DMS153 treated with DMSO at 0.1 percent for 48 hours (cell line): Measurements from ENCODE around the gene MAN1C1.
"Not testable (repeated sequence)": the region's sequence is repeated elsewhere in the genome, so short reads cannot be mapped to it uniquely, and the experiment has no call there.

Source experiments
- DNase-seq: peaks from one replicate; lab custom pipeline; 2025; ENCODE audit not compliant: unreplicated experiment; lab: John Stamatoyannopoulos, UW

Gene MAN1C1

DNA sequence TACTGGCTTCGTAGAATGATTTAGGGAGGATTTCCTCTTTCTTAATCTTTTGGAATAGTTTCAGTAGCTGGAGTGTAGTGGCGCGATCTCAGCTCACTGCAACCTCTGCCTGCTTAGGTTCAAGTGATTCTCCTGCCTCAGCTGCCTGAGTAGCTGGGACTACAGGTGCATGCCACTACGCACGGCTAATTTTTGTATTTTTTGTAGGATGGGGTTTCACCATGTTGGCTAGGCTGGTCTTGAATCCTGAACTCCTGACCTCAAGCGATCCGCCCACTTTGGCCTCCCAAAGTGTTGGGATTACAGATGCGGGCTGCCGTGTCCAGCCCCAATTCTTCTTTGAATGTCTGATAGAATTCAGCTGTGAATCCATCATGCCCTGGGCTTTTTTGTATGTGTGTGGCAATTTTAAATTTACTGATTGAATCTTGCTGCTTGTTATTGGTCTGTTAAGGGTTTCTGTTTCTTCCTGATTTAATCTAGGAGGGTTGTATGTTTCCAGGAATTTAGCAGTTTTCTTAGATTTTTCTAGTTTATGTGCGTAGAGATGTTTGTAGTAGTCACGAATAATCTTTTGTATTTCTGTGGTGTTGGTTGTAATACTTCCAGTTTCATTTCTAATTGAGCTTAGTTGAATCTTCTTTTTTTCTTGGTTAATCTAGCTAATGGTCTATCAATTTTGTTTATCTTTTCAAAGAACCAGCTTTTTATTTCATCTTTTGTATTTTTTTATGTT lies 15.3 kb downstream of the MAN1C1 start:
- DNase-seq = no peak

DNA sequence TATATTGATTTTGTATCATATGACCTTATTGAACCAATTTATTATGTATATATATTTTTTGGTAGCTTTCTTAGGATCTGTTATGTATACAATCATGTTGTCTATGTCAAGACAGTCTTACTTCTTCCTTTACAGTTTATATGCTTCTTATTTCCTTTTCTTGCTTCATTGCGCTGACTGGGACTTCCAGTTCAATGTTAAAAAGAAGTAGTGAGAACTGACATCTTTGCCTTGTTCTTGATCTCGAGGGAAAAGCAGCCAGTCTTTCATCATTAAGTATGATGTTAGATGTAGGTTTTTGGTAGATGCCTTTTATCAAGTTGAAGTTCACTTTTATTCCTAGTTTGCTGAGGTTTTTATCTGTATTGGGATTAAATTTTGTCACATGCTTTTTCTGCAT lies 17.5 kb downstream of the MAN1C1 start:
- no peak for DNase-seq

DNA sequence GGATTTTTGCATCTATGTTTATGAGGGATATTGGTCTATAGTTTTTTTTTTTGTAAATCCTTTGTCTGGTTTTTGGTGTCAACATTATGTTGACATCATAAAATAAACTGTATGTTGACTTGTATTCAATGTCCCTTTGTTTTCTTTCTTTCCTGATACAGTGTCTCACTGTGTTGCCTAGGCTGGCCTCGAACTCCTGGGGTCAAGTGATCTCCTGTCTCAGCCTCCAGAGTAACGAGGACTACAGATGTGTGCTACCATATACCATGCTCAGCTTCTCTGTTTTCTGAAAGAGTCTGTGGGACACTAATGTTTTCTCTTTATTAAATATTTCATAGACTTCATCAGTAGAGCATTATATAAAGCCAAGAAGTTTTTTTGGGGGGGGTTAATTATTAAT lies 18.3 kb downstream of the MAN1C1 start:
- no peak for DNase-seq

DNA sequence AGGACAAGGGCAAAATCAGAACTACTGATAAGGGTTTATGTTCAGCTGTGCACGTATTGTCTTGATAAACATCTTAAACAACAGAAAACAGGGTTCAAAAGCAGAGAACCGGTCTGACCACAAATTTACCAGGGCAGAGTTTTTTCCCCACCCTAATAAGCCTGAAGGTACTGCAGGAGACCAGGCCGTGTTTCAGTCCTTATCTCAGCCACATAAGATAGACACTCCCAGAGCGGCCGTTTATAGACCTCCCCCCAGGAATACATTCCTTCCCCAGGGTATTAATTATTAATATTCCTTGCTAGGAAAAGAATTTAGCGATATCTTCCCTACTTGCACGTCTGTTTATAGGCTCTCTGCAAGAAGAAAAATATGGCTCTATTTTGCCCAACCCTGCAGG lies 19.6 kb downstream of the MAN1C1 start:
- DNase-seq = not testable (repeated sequence)

DNA sequence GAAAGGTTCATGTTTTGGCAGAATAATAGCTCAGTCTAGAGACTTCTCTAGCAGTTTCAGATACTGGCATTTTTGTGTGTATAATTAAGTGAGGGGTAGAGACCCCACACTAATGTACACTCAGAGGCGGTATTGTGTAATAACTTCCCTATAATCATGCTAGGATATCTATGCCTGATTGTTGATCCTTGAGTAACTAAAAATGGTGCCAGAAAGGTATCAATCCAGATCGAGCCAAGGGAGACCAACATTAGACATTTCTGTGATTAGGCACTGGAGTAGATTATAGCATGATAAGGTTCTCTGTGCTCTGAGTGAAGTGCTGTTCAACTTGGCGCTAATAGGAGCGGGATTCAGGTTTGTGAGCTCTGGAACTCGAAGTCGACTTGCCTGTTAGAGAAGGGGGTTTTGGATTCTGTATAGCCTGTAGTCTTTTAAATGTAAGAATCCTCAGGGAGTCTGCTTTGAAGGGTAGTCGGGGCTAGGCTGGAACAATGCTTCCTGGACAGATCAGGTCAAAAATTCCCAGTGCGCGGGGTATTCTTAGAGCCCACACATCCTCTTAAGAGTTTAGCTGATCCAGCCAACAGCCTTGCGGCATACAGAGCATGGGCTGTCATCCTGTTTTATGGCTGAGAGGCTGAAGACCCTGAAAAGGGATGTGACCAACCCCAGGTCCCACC lies 24.2 kb downstream of the MAN1C1 start:
- DNase-seq = no peak

DNA sequence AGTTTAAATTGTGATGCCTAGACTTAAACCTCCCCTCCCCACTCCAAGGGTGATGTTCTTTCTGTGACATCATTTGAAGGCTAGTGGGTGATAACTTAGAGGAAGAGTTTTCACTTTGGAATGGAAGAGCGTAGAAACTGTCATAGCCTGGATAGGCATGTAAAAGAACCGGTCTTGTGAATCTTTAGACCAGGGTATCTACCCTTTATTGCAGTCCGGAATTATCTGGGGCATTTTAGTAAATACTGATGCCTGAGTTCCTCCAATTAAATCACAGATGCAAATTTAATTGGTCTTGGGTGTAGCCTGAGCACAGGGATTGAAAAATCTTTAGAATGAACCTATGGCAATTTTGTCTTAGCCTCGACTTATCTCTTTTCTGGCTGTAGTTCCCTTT lies 24.7 kb downstream of the MAN1C1 start:
- DNase-seq = no peak

DNA sequence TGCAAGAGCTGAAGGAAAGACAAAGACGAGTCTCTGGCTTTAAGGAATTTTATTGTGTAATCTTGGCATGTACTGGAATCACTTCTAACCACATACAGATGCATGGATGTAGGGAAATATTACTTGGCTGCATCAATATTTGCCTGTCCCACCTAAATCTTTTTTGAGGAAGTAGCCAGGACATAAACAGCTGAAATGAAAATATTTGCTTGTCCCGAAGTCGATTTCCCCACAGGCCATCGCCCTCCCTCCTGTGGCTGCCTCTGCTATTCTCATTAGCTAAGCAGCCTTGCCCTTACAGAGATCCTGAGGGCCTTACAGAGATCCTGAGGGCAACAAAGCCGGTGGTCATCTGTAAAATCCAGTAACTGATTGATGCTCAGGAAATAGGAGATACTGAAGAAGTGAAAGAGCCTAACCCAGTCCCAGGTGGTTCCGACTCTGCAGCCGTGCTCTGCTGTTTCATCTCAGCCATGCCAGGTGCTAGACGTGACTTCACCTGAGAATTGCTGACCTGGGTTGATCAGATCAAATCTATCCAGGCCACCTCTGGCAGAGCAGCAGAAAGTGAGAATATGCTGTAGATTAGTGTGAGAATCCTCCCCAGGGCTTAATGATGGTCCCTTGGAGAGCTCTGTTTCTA lies 25.5 kb downstream of the MAN1C1 start:
- no peak for DNase-seq

DNA sequence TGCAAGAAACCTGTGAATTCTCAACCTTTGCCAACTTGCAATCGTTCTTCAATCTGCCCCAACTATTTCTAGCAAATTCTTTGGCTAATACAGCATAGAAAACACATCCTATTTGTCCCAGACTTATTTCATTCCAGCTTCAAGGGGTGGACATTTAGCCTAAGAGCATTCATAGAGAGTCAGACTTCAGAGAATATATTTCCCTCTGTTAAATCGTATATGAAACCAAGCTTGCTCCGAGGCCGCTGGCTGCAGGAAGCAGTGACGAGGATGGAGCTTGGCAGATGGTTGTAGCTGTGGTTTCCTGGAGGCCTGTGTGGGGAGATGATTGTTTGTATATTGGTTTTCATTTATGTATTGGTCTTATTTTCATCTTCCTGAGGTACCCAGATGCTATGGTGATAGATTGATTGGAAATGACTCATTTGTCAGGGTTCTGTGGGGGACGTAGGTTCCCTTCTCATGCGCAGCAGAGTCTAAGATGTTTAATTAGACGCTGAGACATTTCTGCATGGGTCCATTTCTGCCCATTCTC lies 26.1 kb downstream of the MAN1C1 start:
- DNase-seq = no peak

DNA sequence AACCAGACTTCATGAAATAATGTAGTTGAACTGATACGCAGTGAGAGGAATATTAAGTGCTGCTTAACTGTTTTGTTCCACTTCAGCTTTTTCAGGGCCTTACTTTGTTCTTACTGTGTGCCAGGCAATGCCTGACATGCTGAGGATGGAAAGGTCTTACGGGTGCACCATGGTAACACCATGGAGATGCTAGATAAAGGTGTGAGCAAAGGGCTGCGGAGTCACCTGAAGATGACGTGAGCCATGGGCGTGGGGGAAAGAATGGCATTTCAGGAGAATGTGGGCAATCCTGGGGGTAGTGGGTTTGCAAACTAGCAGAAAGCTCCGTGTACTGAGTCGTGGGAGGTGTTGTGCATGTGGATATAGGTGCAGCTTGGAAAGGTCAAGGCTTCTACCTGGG lies 27.3 kb downstream of the MAN1C1 start:
- no peak for DNase-seq

DNA sequence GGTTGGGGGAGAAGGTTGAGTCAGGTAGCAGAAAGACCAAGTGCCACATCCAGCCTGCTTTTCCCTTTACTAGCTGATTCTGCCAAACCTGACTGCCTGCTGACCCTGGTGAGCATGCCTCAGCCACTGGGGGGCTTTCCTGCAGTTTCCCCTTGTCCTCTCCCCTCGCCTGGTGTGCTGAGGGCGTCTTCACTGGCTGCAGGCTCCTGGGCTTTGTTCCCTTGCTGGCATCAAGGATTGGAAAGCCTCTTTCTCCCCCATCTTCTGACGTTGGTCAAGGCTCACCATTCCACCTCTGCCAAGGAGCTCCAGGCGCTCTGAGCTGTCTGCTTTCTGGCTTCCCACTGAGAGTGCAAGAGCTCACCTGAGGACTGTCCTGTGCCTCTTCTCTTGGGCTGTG lies 28.4 kb downstream of the MAN1C1 start:
- DNase-seq = no peak

DNA sequence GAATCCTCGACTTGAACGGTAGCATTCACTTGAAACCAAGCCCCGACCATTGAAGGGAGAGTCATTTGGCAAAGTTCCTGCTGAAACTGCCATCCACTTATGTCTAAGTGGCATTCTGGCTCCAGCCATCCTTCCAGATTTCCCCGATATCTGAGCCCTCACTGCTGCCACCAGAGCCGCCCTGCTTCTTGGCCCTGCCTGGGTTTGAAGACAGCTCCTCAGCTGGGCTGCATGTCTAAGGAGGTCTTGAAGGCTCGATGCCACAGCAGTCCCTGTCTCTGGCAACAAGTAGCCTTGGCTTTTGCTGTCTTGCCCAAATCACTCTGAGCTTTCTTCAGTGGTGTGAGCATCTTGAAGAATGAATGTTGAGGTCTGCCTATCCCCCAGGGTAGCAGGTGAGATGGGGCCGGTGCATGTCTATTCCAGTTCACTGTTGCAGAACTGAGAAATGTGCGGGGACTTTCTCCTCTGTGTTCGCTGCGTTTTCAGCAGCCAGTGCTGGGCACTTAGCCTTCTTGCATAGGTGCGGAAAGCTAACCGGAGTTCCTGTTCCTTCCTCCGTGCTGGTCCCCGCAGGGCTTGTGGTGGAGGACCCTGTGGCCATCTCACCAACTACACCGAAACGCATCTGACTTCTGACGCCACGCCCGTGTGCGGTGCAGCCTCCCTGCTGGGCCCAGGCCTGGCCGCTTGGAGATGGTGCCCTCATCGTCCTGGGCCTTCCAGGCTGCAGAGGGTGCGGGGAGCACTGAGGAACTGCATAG lies 29.2 kb downstream of the MAN1C1 start:
- no peak for DNase-seq

DNA sequence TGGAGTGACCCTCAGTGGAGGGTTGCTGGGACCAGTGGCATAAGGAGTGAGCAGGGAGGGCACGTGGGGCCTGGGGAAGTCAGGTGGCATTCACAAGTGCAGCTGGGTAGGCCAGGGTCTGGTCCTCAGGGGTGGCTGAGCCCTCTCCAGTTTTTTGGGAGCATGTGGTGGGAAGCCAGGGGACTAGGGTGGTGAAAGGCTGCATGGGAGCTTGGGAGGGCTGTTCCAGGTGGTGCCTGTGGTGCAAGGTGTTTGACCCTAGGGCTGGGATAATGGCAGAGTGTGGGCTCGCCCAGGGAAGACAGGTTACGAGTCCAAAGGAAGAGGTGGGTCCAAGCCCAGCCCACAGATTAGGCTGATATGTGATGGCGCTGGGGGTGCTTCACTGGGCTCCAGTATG lies 30.5 kb downstream of the MAN1C1 start:
- no peak for DNase-seq

DNA sequence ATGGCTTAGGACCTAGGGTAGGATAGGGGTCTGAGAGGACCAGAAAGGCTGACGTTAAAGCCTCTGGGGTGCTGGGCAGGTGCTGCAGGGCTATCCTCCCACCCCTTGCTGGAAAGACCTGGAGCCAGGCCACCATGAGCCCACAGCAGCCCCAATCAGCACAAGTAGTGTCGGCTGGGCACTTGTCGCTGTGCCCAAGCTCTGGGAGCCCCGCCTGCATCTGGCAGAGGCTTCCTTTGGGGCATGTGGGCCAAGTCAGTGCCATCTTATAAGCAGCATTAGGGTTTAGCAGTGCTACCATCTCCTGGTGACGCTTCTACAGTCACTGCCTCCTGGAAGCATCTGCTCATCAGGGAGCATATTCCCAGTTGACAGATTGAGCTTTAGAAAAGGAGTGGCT lies 31.3 kb downstream of the MAN1C1 start:
- DNase-seq = no peak

DNA sequence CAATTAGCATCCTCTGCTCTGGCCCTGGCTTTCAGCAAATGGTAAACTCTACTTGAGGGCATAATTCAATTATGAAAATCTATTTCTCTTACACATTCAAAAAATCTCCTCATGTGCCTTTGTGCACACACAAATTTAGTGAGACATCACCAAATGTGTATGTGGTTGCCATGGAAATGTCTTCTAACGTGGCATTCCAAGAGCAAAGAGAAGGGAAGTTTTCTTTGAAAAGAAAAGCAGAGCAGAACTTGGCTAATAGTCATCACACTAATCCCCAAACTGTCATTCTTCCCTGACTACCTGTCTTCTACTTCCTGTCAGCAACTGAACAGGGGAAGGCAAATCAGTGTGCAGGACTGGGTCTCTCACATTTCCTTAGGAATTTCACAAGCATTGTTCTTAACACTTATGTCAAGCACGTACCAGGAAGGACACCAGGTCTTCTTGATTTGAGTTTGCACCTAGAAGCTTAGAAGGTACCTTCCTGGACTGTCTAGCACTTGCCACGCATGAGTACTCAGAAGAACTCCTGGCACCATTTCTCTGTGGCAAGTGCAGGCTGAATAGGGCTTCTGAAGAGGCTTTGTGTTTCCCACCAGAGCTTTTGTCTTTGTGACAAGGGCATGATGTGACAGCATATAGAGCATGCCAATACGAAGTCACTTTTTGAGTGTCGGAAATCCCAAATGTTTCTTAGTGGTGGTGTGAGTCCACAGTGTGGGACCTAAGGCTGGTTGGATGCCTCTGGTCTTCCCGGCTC lies 32.3 kb downstream of the MAN1C1 start:
- DNase-seq = no peak

DNA sequence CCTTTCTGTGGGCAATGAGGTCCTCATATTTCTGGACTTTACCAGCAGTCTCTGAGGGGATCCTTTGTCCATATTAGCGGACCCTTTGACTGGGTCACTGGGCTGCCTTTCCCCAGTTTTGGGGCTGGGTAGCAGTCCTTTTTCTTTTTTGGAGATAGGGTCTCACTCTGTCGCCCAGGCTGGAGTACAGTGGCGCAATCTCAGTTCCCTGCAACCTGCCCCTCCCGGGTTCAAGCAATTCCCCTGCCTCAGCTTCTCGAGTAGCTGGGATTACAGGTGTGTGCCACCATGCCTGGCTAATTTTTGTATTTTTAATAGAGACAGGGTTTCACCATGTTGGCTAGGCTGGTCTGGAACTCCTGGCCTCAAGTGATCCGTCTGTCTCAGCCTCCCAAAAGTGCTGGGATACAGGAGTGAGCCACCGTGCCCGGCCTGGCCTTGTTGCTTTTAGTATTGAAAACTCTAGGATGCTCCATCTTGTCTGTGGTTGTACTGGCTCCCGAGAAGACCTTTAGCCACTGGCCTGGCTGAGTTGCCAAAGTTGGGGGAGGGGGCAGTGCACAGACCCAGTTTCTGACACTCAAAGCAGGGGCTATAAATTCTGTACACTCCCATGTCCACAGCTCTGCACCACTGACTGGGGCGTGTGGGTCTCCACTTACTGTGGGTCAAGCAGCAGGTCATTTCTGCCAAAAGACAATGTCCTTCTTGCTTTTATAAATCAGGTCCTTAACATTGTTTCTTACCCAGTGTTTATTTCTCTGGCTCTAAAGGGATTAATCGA lies 33.1 kb downstream of the MAN1C1 start:
- no peak for DNase-seq

DNA sequence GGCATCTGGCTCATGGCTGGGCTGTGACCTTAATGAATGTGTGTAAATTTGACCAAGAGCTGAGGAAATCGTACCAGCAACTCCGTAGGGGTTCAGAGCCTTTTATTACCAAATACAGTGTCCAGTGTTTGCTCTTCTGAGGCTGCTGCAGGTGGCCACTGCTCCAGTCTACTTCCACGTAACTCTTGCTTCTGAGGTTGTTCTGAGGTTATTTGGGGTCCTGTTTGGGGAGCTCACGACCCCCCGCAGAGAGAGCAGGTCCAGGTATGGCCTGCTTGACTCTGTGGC lies 33.6 kb downstream of the MAN1C1 start:
- DNase-seq = no peak

DNA sequence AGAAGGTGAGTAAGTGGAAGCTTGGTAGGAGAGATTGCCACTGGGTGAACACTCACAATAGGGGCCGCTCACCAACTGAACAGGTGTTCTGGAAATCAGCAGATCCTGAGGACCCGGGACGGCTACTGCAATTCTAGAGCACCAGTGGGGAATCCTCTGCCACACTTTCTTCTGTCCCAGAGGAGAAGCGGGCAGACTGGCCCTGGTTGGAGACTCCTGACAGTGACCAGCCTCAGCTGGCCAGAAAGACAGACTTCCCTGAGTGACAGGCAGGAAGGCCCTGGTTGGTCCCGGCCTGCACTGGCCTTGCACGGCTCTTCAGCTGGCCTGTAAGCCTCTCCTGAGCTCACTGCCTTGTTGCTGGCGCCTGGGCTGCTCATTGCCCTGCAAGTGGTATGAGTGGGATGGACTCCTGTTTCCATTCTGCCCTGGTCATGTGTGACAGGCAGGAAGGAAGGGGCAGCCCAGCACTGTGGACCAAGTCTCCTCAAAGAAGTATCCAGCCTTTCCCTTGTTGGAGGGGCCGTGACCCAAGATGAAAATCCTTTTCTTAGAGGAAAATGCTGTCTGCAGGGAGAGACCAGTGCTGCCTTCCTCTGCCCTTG lies 34.5 kb downstream of the MAN1C1 start:
- DNase-seq = no peak

DNA sequence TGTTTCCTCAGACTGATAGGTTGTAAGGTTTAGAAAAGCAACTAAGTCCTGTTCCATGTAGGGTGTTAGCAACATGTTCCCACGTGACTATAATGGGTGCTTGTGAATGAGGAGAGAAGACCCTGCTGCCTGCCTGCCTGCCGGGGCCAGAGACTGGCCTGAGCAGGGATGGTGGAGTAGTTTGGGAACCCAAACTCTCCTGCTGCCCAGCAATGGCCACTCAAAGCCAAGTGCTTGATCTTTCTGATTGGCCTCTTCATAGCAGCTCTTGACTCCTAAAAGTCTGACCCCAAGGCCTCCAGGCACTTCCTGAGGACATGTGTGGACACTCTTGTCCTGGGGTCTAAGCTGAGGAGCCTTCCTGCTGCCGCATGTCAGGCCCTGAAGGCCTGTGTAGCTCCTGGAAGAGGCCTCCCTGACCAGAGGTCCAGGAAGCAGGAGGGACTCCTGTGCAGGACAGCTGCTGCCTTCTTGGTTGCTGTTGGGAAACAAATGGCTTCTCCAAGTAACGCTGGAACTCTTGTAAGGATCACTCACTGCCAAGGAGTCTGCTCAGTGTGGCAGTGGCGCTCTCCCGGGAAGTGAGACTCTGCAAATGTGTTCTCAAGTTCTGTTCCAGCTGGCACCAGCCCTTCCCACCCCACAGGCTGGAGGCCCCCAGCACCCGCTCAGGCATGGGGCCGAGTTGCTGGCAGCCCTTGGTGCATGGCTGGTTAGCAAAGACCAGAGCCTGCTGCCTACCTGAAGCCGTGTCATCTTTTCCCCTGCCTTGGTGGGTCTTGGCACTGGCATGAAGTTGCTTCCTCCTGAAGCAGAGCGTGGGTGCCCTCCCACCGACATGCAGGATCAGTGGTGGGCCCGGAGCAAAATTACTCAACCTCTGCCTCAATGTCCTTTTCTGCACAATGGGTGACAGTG lies 35.5 kb downstream of the MAN1C1 start:
- no peak for DNase-seq

DNA sequence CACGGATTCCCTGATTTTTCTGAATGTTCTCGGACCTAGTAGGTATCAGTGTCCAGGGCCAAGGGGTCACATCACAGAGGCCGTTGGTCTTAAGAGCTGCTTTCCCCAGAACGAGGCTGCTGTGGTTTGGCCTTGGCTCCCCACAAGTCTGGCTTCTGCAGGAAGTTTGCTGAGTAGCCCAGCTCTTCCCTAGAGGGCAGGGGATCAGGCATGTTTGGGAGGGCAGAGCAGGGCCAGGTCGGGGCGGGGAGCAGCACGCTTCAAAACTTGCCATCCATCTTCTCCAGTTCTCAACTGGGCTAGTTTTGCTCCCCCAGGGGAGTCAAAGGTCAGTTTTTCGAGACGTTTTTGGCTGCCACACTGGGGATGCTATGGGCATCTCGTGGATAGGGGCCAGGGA lies 37.0 kb downstream of the MAN1C1 start:
- DNase-seq = no peak
